Glomerular endothelial cell (primary cell): Measurements from ENCODE around the gene ZNF184. TPM values are rescaled to one million over a fixed set of nuclear protein-coding genes. Genes with fewer than 3 reads are reported as not detected.

Experiments used
- DNase-seq: peaks from one replicate; pipeline ENCODE4 v3.0.0-alpha.2; 2011; ENCODE audit warnings: low read depth, low spot score; ENCODE audit errors: extremely low read depth
- total RNA-seq: library from RNA; depleted of rRNA; stranded (reverse); fragments of >200 nt; gene quantifications from 2 replicates; pipeline ENCODE4 v1.2.3, GENCODE V29; 2015

Gene ZNF184
- total RNA-seq = 4.6 and 6.1 TPM in 2 replicates

DNA sequence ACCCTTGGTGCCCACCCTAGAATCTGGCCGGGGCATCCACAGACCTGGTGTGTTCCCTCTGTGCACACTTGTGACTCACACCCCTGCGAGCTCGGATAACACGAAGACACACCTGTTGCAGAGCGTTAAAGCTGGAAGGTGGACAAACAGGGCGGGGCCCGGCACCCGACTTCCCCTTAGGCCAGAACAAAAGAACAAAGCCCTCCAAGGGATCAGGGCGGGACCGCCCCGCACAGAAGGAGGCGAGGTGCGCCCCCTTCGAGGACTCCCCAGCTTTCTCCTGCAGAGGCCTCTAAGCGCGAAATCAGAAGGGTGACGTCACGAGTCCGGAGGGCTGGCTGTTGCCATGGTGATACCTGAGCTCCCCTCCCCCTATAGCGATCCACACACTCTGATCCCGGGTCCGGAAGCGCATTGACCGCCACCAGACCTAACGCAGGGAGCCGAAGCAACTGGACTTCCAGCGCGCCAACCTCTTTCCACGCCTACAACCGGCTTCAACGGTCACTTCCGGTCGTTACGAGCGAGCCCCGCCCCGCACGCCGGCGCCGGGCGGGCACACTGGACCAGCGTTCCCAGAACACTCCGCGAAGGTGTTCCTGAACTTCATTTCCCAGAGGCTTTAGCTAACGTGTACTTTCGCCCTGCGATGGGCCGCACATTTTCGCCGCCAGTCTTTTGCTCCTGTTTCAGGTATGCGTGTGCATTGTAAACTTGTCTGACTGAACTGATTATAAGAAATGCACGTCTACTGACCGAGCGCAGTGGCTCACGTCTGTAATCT, at the start of gene ZNF184:
Gene ZNF184, minus strand, starts transcription at position 489 of the 784 bp plus-strand sequence. CDS start 811 bp downstream, outside the sequence.
- peak; percentile 83 for DNase-seq

DNA sequence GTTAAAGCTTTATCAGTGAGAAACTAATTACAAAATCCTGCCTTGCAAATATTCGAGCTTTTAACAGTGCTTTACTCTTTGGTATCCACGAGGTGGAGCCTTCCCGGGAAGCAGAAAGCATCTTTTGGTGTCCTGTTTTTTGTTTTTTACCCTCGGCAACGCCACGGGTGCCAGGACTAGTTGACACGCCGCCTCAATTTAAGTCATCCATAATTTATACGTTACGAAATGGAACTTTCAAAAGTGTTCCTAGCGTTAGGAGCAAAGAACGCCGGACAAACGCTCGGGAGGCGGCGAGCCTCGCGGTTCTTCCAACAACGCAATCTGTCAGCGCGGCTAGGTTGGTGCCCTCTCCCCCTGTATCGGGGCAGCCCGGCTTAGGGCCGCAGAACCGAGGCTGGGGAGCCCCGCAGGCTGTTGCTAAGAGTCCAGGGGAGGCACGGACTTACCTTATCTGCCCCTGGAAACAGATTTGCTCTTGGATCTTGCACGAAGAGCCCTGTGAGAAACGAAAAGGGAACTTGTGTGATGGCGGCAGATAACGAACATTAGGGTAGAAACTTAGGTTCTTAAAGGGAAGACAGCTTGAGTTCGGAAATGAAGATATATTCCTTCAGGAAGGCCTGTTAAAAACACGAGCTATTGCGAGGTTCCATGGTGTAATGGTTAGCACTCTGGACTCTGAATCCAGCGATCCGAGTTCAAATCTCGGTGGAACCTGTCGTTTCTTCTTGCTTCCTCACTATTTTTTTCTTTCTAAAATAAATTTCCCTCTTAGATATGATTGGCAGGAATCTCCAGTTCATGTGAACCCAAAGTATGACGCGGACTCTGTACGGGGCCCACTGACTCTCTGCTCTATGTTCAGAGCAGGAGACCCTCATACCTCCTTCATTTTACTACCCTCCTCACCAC, 46.2 kb upstream of the ZNF184 start:
- DNase-seq = peak; percentile 82

DNA sequence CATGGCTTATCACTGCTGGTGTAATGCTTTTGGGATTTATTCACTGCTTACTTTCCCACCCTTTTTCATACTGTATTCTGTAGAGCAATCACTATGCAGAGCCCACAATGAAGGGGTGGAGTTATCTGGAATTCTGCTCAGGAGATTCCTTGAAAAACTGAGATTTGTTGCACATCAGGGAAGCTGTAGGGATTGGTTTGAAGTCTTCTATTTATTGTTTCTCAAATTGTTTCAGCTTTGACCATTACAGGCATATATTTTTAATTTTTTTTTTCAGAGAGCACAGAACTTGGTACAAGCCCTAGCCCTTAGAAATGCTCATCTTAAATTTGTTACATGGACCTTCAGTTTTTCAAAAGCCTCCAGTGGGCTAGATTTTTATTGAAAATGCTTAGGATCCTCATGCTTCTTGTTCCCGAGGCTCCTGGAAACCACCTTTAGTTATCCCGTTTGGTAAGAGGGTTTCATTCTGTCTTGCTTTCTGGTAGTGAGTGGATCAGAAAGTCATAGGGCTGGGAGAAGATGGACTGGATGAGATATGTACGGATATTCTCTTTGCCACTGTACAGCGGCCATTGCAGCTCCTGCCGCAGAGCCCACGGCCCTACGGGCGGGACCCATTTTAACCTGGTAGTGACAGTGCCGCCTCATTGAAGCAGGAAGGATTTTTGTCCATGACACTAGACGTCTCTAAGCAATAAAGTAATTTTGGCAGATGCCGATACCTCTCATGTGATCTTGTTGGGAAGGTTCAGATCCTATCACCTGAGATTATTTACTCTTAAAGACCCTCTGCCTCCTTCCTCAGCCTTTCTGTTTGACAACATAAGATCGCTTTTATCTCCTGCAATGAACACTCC, 45.3 kb upstream of the ZNF184 start:
- no peak for DNase-seq

DNA sequence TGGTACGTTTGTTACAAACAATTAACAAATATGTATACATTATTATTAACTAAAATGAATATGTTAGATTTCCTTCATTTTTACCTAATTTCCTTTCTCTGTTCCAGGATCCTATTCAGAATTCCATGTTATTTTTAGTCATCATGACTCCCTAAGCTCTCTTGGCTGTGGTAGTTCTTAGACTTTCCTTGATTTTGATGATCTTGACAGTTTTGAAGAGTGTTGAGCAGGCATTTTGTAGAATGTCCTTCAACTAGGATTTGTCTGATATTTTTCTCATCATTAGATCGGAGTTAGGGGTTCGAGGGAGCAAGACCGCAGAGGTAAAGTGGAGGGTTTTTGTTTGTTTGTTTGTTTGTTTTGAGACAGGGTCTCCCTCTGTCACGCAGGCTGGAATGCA, 44.3 kb upstream of the ZNF184 start:
- no peak for DNase-seq

DNA sequence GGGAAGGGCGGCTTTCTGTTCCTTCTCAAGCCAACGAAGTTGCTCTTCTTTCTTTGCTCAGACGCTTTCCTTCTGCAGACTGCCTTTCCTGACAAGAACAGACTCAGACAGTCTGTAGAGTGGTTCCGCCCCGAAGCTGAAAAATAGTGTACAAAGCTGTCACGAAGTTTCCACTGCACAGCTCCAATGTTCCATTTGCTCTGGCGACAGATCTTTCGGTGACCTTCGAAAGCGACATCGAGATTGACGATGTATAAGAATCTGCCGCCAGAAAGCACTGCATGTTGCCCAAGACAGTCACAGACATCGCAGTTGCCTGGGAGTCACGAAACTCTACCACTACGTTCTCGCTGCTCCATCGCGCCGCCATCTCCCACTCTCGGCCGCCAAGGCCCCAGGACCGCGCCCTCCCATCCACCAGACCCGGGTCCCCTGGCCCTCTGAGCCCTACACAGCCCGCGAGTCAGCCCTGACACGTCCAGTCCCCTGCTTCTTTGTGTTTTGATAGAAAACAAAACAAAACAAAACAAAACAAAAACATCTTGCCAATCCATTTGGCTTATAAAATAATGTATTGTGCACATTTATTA, 42.1 kb upstream of the ZNF184 start:
- DNase-seq = no peak

DNA sequence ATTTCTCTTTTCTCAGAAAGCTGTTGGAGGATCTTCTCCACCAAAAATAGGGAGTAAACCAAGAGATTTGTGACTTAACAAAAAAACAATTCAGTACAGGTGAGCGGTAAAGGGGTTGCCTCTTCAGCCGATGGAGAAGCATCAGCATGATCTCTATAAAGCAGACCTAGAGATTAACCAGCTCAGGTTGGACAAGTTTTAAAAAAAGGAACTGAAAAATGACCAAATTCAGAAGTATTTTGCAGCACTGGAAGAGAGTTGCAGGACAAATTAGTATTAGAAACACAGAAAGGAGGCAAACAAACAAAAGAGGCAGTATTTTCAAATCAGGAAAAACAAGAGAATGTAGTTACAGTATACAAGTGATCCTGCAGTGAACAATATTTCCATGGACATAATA, 39.6 kb upstream of the ZNF184 start:
- no peak for DNase-seq

DNA sequence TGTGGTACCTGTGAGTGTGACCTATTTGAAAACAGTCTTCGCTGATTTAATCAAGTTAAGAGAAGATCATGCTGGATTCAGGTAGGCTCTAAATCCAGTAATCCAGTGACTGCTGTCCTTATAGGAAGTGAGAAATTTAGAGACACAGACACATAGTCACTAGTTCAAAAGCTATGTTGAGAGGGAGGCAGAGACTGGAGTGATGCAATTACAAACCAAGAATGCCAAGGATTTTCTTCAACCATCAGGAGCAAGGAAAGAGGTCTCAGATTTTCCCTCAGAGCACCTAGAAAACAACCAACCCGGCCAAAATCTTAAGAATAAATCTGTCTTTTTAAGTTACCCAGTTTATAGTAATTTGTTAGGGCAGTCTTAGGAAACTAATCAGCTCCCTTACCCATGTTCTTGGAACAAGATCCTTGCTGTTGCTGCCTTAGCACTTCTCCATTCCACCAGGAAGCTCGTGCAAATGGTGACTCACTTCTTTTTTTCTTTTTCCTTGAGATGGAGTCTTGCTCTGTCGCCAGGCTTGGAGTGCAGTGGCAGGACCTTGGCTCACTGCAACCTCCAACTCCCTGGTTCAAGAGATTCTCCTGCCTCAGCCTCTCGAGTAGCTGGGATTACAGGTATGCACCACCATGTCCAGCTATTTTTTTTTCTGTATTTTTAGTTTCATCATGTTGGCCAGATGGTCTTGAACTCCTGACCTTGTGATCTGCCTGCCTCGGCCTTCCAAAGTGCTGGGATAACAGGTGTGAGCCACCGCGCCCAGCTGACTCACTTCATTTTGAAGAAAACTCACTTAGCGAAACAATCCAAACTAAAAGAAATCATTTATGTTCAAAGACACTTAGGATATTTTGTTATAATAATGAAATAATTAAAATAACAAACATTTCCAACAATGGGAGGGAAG, 34.4 kb upstream of the ZNF184 start:
- no peak for DNase-seq

DNA sequence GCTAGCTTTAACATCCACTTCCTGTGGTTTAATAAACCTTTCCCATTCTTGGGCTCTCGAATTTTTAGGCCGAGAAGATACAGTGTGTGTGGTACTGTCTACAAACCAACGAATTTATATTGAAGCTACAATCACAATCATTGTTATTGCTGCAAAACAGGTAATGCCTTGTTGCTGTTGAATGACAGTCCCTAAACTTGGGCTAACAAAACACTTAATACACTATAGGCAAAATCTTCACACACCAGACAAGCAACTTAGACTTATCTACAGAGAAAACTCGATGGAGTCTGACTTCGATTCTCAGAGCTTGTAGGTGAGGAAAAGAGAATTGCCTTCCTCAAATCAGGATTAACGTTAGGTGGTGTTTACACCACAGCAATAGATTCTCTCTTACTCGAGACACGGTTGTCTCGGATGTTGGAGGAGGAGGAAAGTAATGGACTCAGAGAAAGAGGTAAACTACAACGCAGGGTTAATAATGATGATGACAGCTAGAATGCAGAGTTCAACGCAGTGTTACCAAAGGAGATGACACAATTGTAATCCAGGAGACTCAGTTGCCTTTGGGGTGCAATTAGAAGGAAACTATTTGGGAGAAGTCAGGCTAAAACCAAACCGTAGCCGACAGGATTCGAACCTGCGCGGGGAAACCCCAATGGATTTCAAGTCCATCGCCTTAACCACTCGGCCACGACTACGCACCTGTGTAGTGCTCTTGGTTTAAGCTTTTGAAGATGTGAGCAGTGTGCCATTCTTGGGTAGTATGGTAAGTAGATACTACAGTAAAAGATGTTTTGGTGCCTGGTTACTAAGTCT, 32.5 kb upstream of the ZNF184 start:
- DNase-seq = no peak

DNA sequence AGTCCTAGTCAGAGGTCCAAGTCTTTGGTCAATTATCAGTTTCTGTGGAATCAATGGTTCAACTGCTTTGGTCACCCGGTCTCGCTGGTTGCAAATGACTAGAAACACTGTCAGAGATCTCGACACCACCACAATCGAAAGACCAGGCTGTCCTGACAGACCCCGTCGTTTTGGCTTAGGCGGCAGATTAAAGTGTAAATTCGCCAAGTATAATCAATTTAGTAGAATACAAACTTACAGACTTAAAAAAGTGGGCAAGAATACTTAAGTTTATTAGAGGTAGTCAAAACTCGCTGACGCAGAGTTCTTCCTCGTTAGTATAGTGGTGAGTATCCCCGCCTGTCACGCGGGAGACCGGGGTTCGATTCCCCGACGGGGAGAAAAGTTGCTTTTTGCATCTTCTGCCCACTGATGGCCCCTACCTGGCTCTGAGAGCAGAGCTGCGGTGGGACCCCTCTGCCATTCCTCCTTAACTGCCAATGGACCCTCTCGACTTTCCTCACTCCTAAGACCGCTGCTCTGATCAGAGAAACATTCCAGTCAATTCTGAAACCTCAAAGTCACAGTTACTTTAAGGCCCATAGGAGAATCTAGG, 30.6 kb upstream of the ZNF184 start:
- DNase-seq = peak; percentile 73

DNA sequence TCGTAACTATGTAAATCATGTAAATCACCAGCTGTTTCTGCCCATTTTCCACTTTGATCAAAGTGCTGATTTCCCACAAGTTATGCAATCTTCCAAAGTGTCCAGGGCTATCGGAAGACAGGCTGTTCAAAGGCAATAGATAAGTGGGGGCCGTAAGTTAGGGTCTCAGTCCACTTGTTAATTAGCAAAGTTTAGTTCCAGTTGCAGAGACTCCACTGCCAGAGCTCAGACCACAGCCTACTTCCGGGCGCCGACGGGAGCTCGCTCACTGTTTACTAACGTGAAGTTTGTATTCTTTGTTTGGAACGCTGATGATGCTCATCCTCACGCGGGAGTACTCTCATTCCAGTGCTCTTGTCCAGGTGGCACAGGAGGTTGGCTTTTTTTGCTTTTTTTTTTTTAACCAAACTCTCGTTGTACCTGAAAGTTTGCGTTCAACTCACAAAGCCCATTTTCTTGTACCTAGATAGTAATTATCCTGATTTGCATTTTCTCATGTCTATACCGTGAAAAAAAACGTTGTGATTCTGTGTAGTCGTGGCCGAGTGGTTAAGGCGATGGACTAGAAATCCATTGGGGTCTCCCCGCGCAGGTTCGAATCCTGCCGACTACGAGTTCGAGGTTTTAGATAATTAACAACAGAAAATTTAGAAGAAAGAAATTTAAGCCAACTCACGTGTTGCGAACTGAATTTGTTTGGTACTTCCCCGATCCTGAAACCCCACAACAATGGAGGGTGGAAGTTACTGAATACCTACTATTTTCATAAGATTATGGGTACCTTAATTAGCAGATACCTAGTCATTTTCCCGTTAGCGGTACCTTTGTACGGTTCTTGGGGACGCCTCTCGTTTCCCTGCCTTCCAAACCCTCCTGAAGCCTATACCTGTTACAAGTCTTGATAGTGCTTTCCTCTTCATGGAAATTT, 29.9 kb upstream of the ZNF184 start:
- no peak for DNase-seq

DNA sequence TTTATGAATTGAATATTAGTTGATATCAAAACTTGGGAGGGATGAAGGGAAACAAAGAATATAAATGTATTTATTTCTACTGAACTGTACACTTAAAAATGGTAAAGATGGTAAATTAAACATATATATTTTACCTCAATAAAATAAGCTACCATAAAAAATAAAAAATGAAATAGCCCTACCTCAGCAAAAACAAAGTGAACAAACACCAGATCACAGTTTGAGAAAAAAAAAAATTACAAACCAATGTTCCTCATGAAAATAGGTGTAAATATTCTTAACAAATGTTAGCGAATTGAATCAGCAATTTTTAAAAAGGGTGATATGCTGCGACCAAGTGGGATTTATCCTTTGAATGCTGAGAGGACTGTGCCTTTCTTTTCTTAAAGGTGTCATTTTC, 28.3 kb upstream of the ZNF184 start:
- no peak for DNase-seq

DNA sequence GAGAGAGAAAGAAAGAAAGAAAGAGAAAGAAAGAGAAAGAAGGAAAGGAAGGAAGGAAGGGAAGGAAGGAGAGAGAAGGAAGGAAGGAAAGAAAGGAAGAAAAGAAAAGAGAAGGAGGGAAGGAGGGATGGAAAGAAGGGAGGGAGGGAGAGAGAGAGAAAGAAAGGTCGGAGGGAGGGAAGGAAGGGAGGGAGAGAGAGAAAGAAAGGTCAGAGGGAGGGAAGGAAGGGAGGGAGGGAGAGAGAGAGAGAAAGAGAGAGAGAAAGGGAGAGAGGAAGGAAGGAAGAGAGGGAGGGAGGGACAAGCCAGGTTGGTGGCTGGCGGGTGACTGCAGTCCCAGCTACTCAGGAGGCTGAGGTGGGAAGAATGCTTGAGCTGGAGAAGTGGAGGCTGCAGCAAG, 27.3 kb upstream of the ZNF184 start:
- DNase-seq = no peak

DNA sequence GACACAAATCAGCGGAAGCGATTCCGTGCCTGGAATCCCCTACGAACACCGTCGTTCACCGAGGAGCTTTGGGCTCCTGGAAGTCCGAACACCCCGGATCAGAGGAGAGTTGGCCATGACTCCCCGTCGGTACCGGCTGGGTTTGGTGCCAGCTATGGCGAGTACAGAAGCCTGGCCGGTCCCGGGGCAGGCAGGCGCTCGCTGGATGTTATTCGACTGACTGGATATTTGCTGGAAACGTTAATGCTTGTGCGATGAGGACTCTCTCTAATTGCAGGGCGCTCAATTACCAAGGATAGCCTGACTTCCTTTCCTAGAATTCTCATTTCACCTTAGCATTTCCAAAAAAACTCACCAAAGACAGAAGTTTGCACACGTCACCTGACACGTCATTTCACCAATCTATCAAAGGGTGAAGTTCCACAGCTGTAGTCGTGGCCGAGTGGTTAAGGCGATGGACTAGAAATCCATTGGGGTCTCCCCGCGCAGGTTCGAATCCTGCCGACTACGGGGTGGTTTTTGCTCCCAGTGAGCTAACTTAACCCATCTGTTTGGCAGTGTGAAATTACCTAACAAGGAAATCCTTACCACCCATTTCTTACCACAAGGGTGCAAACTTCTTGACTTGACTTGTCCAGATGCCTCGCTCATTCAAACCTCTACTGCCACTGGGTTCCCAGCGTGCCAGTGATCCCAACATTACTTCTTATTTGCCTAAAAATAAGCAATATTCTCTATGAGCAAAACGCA, 22.7 kb upstream of the ZNF184 start:
- no peak for DNase-seq

DNA sequence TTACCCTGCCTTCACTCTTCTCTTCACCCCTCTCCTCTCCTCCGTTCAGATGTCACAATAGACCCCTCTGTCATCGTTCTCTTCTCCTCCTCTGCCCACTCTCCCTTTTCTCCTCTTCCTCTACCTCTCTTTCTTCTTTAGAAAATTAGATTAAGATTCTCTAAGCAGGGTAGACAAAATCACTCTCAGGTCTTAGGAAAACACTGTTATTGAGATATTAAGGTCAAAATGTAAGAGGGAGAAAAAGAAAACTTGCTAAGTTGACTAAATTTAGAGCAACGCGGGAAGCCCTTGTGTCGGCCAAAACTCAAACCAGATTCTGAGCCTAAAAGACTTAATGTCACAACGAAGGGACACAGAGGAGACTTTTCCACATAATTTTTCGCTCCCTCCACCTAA, 22.1 kb upstream of the ZNF184 start:
- no peak for DNase-seq

DNA sequence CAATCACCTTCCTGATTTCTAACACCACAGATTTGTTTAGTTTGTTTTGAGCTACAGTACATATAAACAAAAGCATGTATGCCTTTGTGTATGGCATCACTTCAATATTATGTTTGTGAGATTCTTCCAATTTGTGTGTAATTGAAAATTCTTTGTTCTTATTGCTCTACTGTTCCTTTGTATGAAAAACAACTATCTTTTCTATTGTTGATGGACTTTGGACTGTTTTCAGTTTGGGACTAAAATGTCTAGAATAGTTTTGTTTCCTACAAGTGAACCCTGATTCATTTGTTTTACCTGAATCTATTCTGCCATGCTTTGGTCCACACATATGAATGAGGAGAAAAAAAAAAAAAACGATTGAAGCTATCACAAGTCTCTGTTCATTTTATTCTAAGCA, 21.2 kb upstream of the ZNF184 start:
- DNase-seq = no peak

DNA sequence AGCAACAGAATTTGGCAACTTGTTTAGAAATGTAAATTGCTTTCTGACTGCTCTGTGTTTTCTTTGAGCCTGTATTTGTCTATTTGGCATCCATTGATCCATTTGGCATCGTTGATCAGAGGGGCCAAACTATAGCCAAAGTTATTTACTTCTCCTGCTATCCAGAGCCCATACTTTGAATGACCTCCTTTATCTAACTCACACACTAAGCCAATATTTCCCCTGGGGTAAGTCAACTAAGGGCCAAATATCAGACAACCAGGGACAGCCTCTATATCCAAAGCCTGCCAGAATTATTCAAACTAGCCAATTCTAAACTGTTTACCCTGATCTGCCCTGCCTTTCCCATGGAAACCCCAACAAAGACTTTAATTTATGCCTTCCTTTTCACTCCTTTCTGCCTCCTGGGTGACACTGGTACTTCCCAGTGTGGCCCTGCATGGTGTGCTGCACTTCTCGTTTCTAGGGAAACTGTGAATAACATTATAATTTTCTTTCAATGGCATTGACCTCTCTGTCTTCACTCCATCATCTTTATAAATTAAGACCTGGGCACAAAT, 19.8 kb upstream of the ZNF184 start:
- DNase-seq = no peak
